SU-DHL-6 (cell line): ENCODE results near the gene PRRC2B.

ENCODE experiments used
- H2AFZ ChIP-seq: fragments of 200-600 bp; sonication (generic); 2 replicates; pipeline ENCODE4 v1.6.1; 2014; ENCODE audit warnings: low read depth, mild to moderate bottlenecking, moderate library complexity, mixed read lengths, antibody characterized with exemption, low read length; ENCODE audit not compliant: severe bottlenecking
- H3F3A ChIP-seq: fragments of 200-600 bp; shearing (Covaris generic); 2 replicates; pipeline ENCODE4 v1.6.0; 2016; ENCODE audit warnings: antibody characterized with exemption, mild to moderate bottlenecking; ENCODE audit not compliant: insufficient read depth
- H3K27ac ChIP-seq: fragments of 200-600 bp; sonication (generic); 2 replicates; pipeline ENCODE4 v1.5.1; 2016; ENCODE audit warnings: low read depth, mild to moderate bottlenecking, low read length, moderate library complexity, mixed read lengths
- H3K27me3 ChIP-seq: fragments of 200-600 bp; sonication (generic), shearing (Covaris generic); 2 replicates; pipeline ENCODE4 v1.6.0; 2014; ENCODE audit warnings: mild to moderate bottlenecking, low read length
- H3K36me3 ChIP-seq: fragments of 200-600 bp; sonication (generic); 2 replicates; pipeline ENCODE4 v1.6.1; 2014; ENCODE audit warnings: mild to moderate bottlenecking, low read length, mixed read lengths
- H3K4me2 ChIP-seq: fragments of 300-600, 200-600 bp; shearing (Covaris generic), sonication (generic); 2 replicates; pipeline ENCODE4 v1.6.0; 2014; ENCODE audit warnings: low read length, low read depth, mild to moderate bottlenecking; ENCODE audit not compliant: poor library complexity, severe bottlenecking
- H3K4me3 ChIP-seq: fragments of 200-600 bp; sonication (generic); 2 replicates; pipeline ENCODE4 v1.5.1; 2014; ENCODE audit warnings: antibody characterized with exemption, low read length, mild to moderate bottlenecking, mixed read lengths; ENCODE audit not compliant: insufficient read depth, poor library complexity, severe bottlenecking
- H3K79me2 ChIP-seq: fragments of 200-600 bp; sonication (generic); 2 replicates; pipeline ENCODE4 v1.6.1; 2014; ENCODE audit warnings: mild to moderate bottlenecking, low read length, moderate library complexity; ENCODE audit not compliant: insufficient read depth
- H3K9ac ChIP-seq: fragments of 200-600 bp; sonication (generic); 2 replicates; pipeline ENCODE4 v1.7.0; 2014; ENCODE audit warnings: mild to moderate bottlenecking, low read length
- H3K9me2 ChIP-seq: fragments of 200-600 bp; sonication (generic); replicated peaks from 2 replicates; pipeline ENCODE4 v1.6.1; 2014; ENCODE audit warnings: low read length; ENCODE audit not compliant: insufficient read depth
- H3K9me3 ChIP-seq: fragments of 200-600 bp; sonication (generic); 2 replicates; pipeline ENCODE4 v1.6.1; 2014; ENCODE audit warnings: low read length, mixed read lengths; ENCODE audit not compliant: insufficient read depth
- H4K20me1 ChIP-seq: fragments of 200-600 bp; sonication (generic); 2 replicates; pipeline ENCODE4 v1.6.1; 2014; ENCODE audit warnings: low read depth, mild to moderate bottlenecking, antibody characterized with exemption, low read length, moderate library complexity, mixed read lengths
- CTCF ChIP-seq: fragments of 200-600 bp; sonication (generic); IDR thresholded peaks from one replicate; pipeline ENCODE4 v1.5.1; 2017; ENCODE audit warnings: antibody characterized with exemption, mild to moderate bottlenecking, low read length, moderate library complexity; ENCODE audit not compliant: insufficient read depth, poor library complexity, severe bottlenecking
- EZH2phosphoT487 ChIP-seq: fragments of 200-600 bp; sonication (generic), shearing (Covaris generic); conservative IDR thresholded peaks from 2 replicates; pipeline ENCODE4 v1.6.1; 2018; ENCODE audit warnings: mild to moderate bottlenecking, antibody characterized with exemption, low read length, moderate library complexity, mixed read lengths

PRRC2B gene

GRCh38 chr9:131419716-131420115, 25.8 kb downstream of the PRRC2B start:
- Histone ChIP-seq H3K9ac (no peak overlapping the region), H3K4me2 (no peak overlapping the region), H3K79me2 (peaks cover 99% of the 10 kb centered on the region), H3K27ac (no peak overlapping the region), H3K36me3 (no peaks in the 10 kb centered on the region), H3K4me3 (no peak overlapping the region), H4K20me1 (peaks cover 23% of the 10 kb centered on the region), H2AFZ (no peak overlapping the region), H3K9me3 (no peaks in the 10 kb centered on the region), H3F3A (peaks cover 6% of the 10 kb centered on the region; the same call in 1 of the 2 replicates), H3K9me2 (no peaks in the 10 kb centered on the region), H3K27me3 (no peaks in the 10 kb centered on the region)
- TF ChIP-seq CTCF (no peak), EZH2phosphoT487 (no peak)

GRCh38 chr9:131420980-131421624, 27.2 kb downstream of the PRRC2B start:
- Histone ChIP-seq H2AFZ (no peak overlapping the region), H4K20me1 (peaks cover 23% of the 10 kb centered on the region), H3K27ac (no peak overlapping the region), H3K79me2 (peaks cover 99% of the 10 kb centered on the region), H3K36me3 (no peaks in the 10 kb centered on the region), H3K9me3 (no peaks in the 10 kb centered on the region), H3K4me3 (no peak overlapping the region), H3K9me2 (no peaks in the 10 kb centered on the region), H3F3A (peaks cover 6% of the 10 kb centered on the region; the same call in 1 of the 2 replicates), H3K4me2 (no peak overlapping the region), H3K27me3 (no peaks in the 10 kb centered on the region), H3K9ac (no peak overlapping the region)
- no peak for TF ChIP-seq CTCF
- TF ChIP-seq EZH2phosphoT487 = no peak

- H3K79me2 ChIP-seq = peaks cover 99% of the 10 kb centered on the region
- H3K4me3 ChIP-seq = no peak overlapping the region
- no peaks in the 10 kb centered on the region for H3K9me2 ChIP-seq
- H3K4me2 ChIP-seq = no peak overlapping the region
- H3K9me3 ChIP-seq = no peaks in the 10 kb centered on the region
- no peaks in the 10 kb centered on the region for H3K27me3 ChIP-seq
- TF ChIP-seq EZH2phosphoT487 (no peak), CTCF (no peak)
- H3K36me3 ChIP-seq = no peaks in the 10 kb centered on the region
- no peak overlapping the region for H2AFZ ChIP-seq
- no peak overlapping the region for H3K9ac ChIP-seq
- H3F3A ChIP-seq = peaks cover 2% of the 10 kb centered on the region; the same call in 1 of the 2 replicates
- peaks cover 28% of the 10 kb centered on the region for H4K20me1 ChIP-seq
- H3K27ac ChIP-seq = no peak overlapping the region
Observed at GRCh38 chr9:131421691-131422090, 27.8 kb downstream of the PRRC2B start.
